B cell (primary cell): ENCODE results near the gene PRH1. TPM values are rescaled to one million over a fixed set of nuclear protein-coding genes. Genes with fewer than 3 reads are reported as not detected.

Experiments used
- ATAC-seq: fragments of 200-7000 bp; cut with Tn5 transposase; one replicate; pipeline ENCODE4 v1.10.0; 2021; ENCODE audit warnings: low read depth, mild to moderate bottlenecking, moderate number of reproducible peaks, moderate library complexity
- CTCF ChIA-PET: fragments of 350-600 bp; sonication (Branson Sonifier 250); formaldehyde crosslinking; loops from one replicate; lab custom pipeline; 2021; ENCODE audit warnings: antibody characterized with exemption, inconsistent platforms; lab: Charles Lee
- POLR2A ChIA-PET: fragments of 350-600 bp; sonication (Branson Sonifier 250); formaldehyde crosslinking; loops from one replicate; lab custom pipeline; 2021; ENCODE audit warnings: antibody characterized with exemption; lab: Charles Lee
- DNase-seq: peaks from one replicate; pipeline ENCODE4 v3.0.0; 2013
- H2AFZ ChIP-seq: 2 replicates; pipeline ENCODE4 v1.6.1; 2012; ENCODE audit warnings: mild to moderate bottlenecking, low read depth, low read length; ENCODE audit not compliant: insufficient read depth, poor library complexity, severe bottlenecking
- H3K27ac ChIP-seq, 2 donors: 1 replicate in 1 of 2; 2 replicates in 1 of 2; pipeline ENCODE4 v1.5.1; 2012 to 2013; ENCODE audit warnings: low read length in 2 of 2, mild to moderate bottlenecking in 2 of 2, moderate library complexity in 1 of 2
- H3K27me3 ChIP-seq, 4 experiments: fragments of 200-600 bp in 1 of 4; sonication (generic) in 1 of 4; replicated peaks in 1 of 4; 1 replicate in 2 of 4; 2 replicates in 2 of 4; pipeline versions ENCODE4 v1.6.1 to v1.7.0; 2013 to 2016; ENCODE audit warnings: low read length in 3 of 4, mild to moderate bottlenecking in 2 of 4, mixed read lengths in 1 of 4, moderate library complexity in 1 of 4; ENCODE audit not compliant: insufficient read depth in 4 of 4, control insufficient read depth in 3 of 4; ENCODE audit errors: control extremely low read depth in 1 of 4
- H3K36me3 ChIP-seq, 2 experiments: replicated peaks in 1 of 2; 1 replicate in 1 of 2; 2 replicates in 1 of 2; pipeline versions ENCODE4 v1.6.1 to v1.7.1; 2013; ENCODE audit warnings: low read length in 1 of 2; ENCODE audit not compliant: insufficient read depth in 2 of 2, control insufficient read depth in 1 of 2; ENCODE audit errors: control extremely low read depth in 1 of 2, extremely low read depth in 1 of 2
- H3K4me1 ChIP-seq, 2 donors: fragments of 200-600 bp in 1 of 2; sonication (generic) in 1 of 2; 1 replicate in 1 of 2; 2 replicates in 1 of 2; pipeline versions ENCODE4 v1.5.1 to v1.6.1; 2013 to 2017; ENCODE audit warnings: low read length in 2 of 2; ENCODE audit not compliant: control insufficient read depth in 2 of 2, insufficient read depth in 2 of 2
- H3K4me2 ChIP-seq: replicated peaks from 2 replicates; pipeline ENCODE3; 2012; ENCODE audit warnings: mild to moderate bottlenecking, low read depth, low read length; ENCODE audit not compliant: poor library complexity, severe bottlenecking
- H3K4me3 ChIP-seq, 5 experiments: fragments of 200-600 bp in 1 of 5; sonication (generic) in 1 of 5; 1 replicate in 3 of 5; 2 replicates in 2 of 5; pipeline versions ENCODE4 v1.5.1 to v1.7.0; 2011 to 2016; ENCODE audit warnings: low read length in 4 of 5, mild to moderate bottlenecking in 4 of 5, low read depth in 2 of 5, control low read depth in 1 of 5, moderate library complexity in 1 of 5; ENCODE audit not compliant: insufficient read depth in 1 of 5; ENCODE audit errors: control extremely low read depth in 1 of 5, extremely low read depth in 1 of 5
- H3K79me2 ChIP-seq: fragments of 200-600 bp; sonication (generic); one replicate; pipeline ENCODE4 v1.6.0; 2016; ENCODE audit warnings: low read length; ENCODE audit not compliant: control insufficient read depth, insufficient read depth
- H3K9ac ChIP-seq: fragments of 200-600 bp; sonication (generic); 2 replicates; pipeline ENCODE4 v1.6.1; 2017; ENCODE audit warnings: mild to moderate bottlenecking, low read length, moderate library complexity
- H3K9me3 ChIP-seq, 3 donors: one replicate each; pipeline versions ENCODE4 v1.6.1 to v1.7.1; 2013; ENCODE audit warnings: low read length in 2 of 3; ENCODE audit not compliant: control insufficient read depth in 2 of 3, insufficient read depth in 1 of 3; ENCODE audit errors: control extremely low read depth in 1 of 3
- H4K20me1 ChIP-seq: 2 replicates; pipeline ENCODE4 v1.6.0; 2012; ENCODE audit warnings: mild to moderate bottlenecking, low read length; ENCODE audit not compliant: insufficient read depth, control insufficient read depth, poor library complexity, severe bottlenecking
- H3K27ac Mint-ChIP-seq: one replicate; pipeline ENCODE4 v1.8.0; 2021; ENCODE audit warnings: mixed read lengths
- H3K27me3 Mint-ChIP-seq: one replicate; pipeline ENCODE4 v1.8.0; 2021; ENCODE audit warnings: mixed read lengths
- H3K4me1 Mint-ChIP-seq: one replicate; pipeline ENCODE4 v1.8.0; 2021; ENCODE audit warnings: mixed read lengths
- H3K4me3 Mint-ChIP-seq: one replicate; pipeline ENCODE4 v1.8.0; 2021; ENCODE audit warnings: mixed read lengths
- H3K9me3 Mint-ChIP-seq: one replicate; pipeline ENCODE4 v1.8.0; 2022; ENCODE audit warnings: mixed read lengths; ENCODE audit not compliant: insufficient read depth
- EZH2 ChIP-seq: IDR thresholded peaks from 2 replicates; pipeline ENCODE4 v1.6.1; 2012; ENCODE audit warnings: borderline replicate concordance, low read depth, mild to moderate bottlenecking, moderate library complexity, low read length; ENCODE audit not compliant: insufficient read depth, poor library complexity, severe bottlenecking
- WGBS: methylation state at CpG from one replicate; pipeline ENCODE4 v1.1.5; 2013; ENCODE audit warnings: missing lambda C conversion rate; ENCODE audit not compliant: insufficient coverage; 5-methylcytosine and 5-hydroxymethylcytosine counted together
- intact Hi-C: fragments of 100-400 bp; cut with micrococcal nuclease; formaldehyde crosslinking; loops from one replicate; pipeline ENCODE4 v1.10.0; 2022
- polyA plus RNA-seq: library from polyadenylated mRNA; depleted of rRNA; stranded (reverse); fragments of >200 nt; gene quantifications from 2 replicates; pipeline ENCODE4 v1.2.3, GENCODE V29; 2012
- total RNA-seq, 2 donors: library from RNA; stranded (reverse); fragments of 120-200 nt in 1 of 2; gene quantifications; 1 replicate in 1 of 2; 2 replicates in 1 of 2; pipeline versions ENCODE4 v1.2.3 to v1.2.4, GENCODE V29; 2013 to 2022
- TF ChIP-seq, protein P1 (sequence below): fragments of 200-600 bp; IDR thresholded peaks from one replicate; pipeline ENCODE4 v1.8.0; 2022; ENCODE audit warnings: antibody characterized with exemption, mild to moderate bottlenecking

Gene PRH1
- total and polyA plus RNA-seq, 2 donors (not counting 1 experiment from before 2014, with no cell fraction given): 5.9 to 39.7 TPM

- H3K79me2 ChIP-seq: no peaks in the 10 kb centered on the region
- no peaks in the 10 kb centered on the region for H4K20me1 ChIP-seq
- TF ChIP-seq, protein P1, sequence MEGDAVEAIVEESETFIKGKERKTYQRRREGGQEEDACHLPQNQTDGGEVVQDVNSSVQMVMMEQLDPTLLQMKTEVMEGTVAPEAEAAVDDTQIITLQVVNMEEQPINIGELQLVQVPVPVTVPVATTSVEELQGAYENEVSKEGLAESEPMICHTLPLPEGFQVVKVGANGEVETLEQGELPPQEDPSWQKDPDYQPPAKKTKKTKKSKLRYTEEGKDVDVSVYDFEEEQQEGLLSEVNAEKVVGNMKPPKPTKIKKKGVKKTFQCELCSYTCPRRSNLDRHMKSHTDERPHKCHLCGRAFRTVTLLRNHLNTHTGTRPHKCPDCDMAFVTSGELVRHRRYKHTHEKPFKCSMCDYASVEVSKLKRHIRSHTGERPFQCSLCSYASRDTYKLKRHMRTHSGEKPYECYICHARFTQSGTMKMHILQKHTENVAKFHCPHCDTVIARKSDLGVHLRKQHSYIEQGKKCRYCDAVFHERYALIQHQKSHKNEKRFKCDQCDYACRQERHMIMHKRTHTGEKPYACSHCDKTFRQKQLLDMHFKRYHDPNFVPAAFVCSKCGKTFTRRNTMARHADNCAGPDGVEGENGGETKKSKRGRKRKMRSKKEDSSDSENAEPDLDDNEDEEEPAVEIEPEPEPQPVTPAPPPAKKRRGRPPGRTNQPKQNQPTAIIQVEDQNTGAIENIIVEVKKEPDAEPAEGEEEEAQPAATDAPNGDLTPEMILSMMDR: no peak
- no peak for TF ChIP-seq EZH2
- intact Hi-C loops: no loop called here
- peaks cover 3% of the 10 kb centered on the region for H3K9me3 Mint-ChIP-seq
- no peak overlapping the region for H3K4me2 ChIP-seq
- H3K9me3 ChIP-seq: peaks cover 1 to 32% (median 17%) of the 10 kb centered on the region in 3 donors
- H3K9ac ChIP-seq: no peak overlapping the region
- ATAC-seq (no peak), DNase-seq (no peak)
- no peak overlapping the region for H3K27ac Mint-ChIP-seq
- CTCF ChIA-PET: no interaction called here
- no peak overlapping the region for H3K27ac ChIP-seq
- WGBS: 76% methylated on average over 2 of the region's 2 CpGs
- no peaks in the 10 kb centered on the region for H3K27me3 ChIP-seq
- POLR2A ChIA-PET: no interaction called here
- H3K27me3 Mint-ChIP-seq: no peaks in the 10 kb centered on the region
- H3K4me3 ChIP-seq: no peak overlapping the region
- no peak overlapping the region for H2AFZ ChIP-seq
- peaks cover 2 to 13% of the 10 kb centered on the region in 2 experiments for H3K36me3 ChIP-seq
- no peak overlapping the region for H3K4me3 Mint-ChIP-seq
- H3K4me1 Mint-ChIP-seq: no peaks in the 10 kb centered on the region
- no peaks in the 10 kb centered on the region for H3K4me1 ChIP-seq
These were observed 30.3 kb downstream of the PRH1 start for GRCh38 chr12:10853776-10854175.

DNA sequence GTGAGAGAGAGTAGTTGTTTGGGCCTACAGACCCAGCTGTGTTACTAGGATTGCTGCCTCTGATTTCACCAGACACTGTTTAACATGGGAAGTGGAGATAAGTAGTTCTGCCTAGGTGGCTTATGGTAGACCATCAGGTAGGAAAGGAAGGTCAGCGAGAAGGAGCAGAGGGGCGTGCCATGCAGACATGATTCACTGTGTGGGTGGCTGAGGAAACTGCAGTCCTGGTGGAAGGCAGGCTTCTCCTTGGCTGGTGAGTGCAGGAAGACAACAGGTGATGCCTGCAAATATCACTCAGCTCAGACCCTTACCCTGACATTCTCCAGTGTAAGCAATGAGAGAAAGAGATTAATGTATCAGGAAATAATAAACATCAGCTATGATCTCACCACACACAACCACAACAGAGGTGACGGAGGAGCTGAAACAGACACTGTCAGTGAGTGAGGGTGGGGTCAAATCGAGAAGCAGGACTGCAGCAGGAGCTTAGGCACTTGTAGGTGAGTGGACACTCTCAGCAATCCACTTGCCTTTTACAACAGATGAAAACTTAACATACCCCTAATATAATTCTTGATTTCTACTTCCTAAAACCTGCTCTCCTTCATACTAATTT lies 32.7 kb downstream of the PRH1 start:
- intact Hi-C loops: no loop called here
- no peak for TF ChIP-seq EZH2
- TF ChIP-seq, protein P1: no peak
- H3K9ac ChIP-seq: no peak overlapping the region
- H3K4me1 ChIP-seq: no peaks in the 10 kb centered on the region
- no peaks in the 10 kb centered on the region for H3K27me3 ChIP-seq
- H2AFZ ChIP-seq: no peak overlapping the region
- H3K4me3 ChIP-seq: no peak overlapping the region
- Mint-ChIP-seq H3K27me3 (no peaks in the 10 kb centered on the region), H3K27ac (no peak overlapping the region), H3K4me1 (no peaks in the 10 kb centered on the region), H3K9me3 (peaks cover 2% of the 10 kb centered on the region), H3K4me3 (no peak overlapping the region)
- WGBS: 94% methylated on average over 2 of the region's 4 CpGs
- no peak for DNase-seq
- CTCF ChIA-PET: no interaction called here
- H3K4me2 ChIP-seq: no peak overlapping the region
- no peak for ATAC-seq
- H4K20me1 ChIP-seq: no peaks in the 10 kb centered on the region
- peaks cover 0 to 8% of the 10 kb centered on the region in 2 experiments for H3K36me3 ChIP-seq
- H3K9me3 ChIP-seq: peaks cover 1 to 13% (median 8%) of the 10 kb centered on the region in 3 donors
- POLR2A ChIA-PET: no interaction called here
- no peak overlapping the region for H3K27ac ChIP-seq
- H3K79me2 ChIP-seq: no peaks in the 10 kb centered on the region
